ENCODE measurements around the gene FREY1.

Gene FREY1

DNA sequence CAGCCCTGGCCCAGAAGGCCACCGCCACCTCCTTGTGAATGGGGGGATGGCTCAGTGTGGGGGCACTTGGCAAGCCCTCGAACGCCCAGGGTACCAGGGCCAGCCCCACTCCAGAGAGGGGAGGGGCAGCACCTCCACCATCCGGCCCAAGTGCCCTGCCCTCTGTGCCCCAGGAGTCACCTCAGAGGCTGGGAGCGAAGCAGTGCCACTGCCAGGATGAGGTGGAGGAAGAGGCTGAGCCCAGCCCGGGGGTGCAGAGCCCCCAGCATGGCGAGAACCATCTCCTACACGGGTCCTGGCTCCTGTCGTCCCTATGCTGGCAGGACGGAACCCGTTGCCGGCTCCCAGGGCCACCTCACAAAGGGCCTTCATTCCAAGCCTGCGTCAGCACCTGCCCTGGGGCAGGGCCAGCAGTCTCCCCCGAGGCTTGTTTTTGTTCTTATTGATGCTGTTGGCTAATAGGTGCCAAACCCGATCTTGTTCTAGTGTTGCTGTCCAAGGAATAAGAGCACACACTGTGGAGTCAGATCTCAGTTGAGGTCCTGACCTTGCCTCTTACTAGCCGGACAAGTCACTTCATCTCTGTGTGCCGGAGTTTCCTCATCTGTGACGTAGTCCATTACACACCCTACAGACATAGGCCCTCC lies at the start of gene FREY1:
Gene FREY1, minus strand, starts transcription at position 307 of the 647 bp plus-strand sequence. Its CDS starts 26 bp downstream, at position 281.
- no peak for DNase-seq

GRCh38 chr11:45949992-45950407 lies 42.9 kb upstream of the FREY1 start:
- no peak for DNase-seq

DNA sequence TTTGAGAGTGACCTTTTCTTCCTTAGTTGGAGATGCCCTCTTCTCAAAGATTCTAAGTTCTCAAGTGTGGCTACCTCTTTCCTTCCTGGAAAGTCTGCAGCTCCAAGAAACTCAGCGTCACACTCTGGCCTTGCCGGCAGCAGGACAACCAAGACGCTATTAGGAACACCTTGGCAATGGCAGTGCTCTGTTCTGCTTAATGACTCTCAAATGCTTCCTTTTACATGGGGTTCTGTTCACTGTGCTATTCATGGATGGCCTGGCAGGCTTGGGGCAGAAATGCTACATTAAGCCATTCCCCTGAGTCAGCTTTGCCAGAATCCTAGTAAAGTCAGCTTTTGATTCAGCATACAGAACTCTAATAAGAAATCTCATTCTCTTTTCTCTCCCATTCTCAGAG lies 41.3 kb upstream of the FREY1 start:
- DNase-seq = no peak

GRCh38 chr11:45947885-45948284 lies 40.8 kb upstream of the FREY1 start:
- DNase-seq = no peak

- DNase-seq = no peak
These were observed 38.4 kb upstream of the FREY1 start for GRCh38 chr11:45945397-45945999.

DNA sequence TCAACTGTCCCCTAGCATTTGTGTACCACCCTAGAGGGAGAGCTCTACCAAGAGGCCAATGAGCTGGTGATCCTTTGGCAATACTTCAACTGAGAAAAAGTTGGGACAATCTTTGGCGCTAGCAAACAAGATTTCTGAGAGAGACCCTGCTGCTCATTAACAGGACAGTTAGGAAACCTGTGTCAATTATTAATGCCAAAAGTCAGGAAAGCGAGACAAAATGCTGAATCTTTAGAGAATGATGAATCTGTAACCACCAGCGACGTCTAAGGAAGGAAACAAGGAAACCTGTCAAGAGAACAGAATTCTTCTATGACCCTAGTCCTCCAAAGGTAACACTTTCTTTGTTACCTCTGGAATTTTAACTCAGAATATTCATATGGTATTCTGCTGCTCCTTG lies 35.3 kb upstream of the FREY1 start:
- DNase-seq = no peak

DNA sequence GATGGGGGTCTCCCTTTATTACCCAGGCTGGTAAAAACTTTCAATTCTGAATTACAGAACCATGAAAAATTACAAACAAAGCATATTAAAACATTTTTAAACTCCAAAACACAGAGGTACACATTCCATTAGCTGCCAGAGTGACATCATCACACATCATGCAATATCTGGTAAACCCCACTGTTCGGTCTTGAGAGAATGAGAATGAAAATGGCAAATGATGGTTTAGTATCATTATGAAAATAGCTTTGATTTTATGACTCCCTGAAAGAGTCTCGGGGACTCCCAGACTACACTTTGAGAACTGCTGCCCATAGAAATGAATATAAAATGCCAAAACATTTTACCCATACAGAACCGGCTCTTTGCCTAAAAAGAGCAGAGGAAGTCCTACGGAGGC lies 34.2 kb upstream of the FREY1 start:
- DNase-seq = no peak

GRCh38 chr11:45939836-45940235 lies 32.8 kb upstream of the FREY1 start:
- no peak for DNase-seq

- DNase-seq = no peak
These were observed 30.8 kb upstream of the FREY1 start for GRCh38 chr11:45937916-45938315.

DNA sequence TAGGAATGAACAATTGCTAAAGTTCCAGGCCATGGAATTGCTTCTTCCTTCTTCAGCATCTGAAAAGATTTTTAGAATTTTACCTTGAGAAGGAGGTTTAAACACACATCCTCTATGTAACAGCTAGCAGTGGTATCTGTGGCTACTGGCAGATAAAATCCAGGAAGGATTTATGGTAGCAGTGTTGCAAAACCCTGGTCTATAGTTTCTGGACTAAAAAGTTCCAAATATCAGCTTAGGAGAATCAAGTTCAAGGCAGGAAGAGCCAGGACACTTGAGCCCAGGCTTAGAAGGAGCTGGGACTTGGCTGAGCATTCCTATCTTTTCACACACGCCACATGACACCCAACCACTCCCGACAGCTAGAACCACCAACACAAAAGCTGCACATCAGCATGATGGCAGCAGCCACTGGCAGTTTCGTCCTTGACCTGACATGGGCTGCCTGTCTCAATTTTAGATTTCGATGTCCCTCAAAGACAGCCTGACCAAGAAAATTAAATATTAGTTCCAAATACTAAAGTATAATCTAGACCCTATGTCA lies 29.5 kb upstream of the FREY1 start:
- no peak for DNase-seq

- DNase-seq = peak; percentile 11
These were observed 28.4 kb upstream of the FREY1 start for GRCh38 chr11:45935349-45936064.

DNA sequence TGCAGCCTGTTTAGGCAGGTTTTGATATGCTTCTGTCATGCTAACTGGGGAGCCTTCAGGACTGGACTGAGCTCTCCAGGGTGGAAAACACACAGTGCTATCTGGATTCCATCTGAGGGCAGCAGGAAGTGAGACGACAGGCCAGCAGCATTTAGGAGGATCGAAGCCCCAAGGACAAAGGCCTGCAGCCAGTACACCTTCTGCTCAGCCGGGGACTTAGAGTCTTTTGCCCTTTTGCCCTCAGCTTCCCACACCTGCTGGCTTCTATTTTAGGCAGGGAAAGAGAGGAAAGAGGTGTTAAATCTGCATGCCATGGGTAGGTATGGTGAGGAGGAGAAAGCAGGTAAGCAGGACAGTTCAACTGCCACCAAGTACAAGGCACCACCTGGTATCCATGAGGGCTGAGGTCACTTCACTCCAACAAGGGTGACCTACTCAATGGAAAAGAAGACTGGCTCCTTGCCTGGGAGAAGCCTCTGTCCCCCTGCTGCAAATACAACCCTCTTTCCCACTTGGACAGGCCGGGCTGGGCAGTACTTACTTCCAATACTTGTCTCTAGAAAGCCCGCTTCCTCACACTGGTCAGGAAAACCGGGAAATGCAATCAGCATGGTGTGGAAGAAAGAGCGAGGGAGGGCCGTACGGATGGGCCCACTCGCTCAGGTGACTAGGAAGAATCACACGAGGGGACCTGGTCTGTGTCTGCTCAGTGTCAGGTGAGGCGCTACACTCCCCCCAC lies 27.7 kb upstream of the FREY1 start:
- DNase-seq = no peak

GRCh38 chr11:45933846-45934579 lies 26.9 kb upstream of the FREY1 start:
- peak; percentile 7 for DNase-seq

- DNase-seq = peak; percentile 15
These were observed 26.2 kb upstream of the FREY1 start for GRCh38 chr11:45933131-45933831.

DNA sequence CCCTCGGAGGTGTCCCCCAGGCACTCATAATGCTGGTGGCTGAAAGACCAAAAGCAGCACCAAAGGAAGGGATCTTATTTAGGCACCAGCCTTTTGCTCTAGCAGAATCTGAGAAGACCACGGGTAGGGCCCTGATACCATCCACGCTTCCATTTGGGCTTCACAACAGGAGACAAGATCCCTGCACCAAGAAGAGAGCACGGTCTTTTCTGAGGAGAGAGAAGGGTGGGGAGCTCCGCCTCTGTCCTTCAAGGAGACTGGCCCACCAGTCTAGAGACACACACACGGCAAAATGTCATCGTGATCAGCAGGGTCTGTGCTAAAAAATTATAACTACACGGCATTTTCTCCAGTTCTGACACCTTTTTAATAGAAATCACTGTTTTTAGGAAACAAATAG lies 25.1 kb upstream of the FREY1 start:
- no peak for DNase-seq

GRCh38 chr11:45931739-45932138 lies 24.7 kb upstream of the FREY1 start:
- DNase-seq = no peak

GRCh38 chr11:45930951-45931570 lies 24.0 kb upstream of the FREY1 start:
- DNase-seq = peak; percentile 12

DNA sequence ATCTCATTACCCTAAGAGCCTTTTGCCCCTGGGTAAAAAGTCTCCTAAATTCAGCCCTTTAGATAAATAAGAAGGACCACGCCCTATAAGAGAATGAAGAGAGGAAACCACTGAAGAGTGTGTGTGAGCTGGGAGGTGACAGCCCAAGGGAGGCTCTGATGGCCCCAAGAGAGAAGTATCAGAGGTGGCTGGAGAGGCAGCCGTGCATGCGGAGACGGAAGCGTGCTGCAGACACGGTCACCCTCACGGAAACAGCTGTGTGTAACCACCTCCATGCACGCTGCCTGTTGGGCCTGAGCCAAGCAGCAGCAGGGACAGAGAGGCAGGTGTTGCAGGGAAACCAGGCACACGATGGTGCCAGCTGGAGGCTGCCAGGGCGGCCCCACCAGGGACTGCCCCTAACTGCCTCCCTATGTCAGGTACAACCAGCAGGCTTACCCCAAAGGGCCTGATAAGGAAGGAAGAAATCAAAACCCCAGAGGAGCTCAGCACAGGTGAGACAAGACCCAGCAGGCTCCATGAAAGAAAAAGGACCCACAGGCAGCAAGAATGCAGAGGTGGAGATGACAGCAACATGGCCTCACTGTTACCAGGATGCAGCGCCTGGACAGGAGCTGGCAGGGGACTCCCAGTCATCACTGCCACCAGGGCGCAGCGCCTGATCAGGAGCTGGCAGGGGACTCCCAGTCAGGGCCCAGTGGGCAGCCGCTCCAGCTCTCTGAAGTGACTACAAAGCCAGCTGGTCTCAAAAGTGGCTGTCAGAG lies 23.1 kb upstream of the FREY1 start:
- DNase-seq = peak; percentile 21

DNA sequence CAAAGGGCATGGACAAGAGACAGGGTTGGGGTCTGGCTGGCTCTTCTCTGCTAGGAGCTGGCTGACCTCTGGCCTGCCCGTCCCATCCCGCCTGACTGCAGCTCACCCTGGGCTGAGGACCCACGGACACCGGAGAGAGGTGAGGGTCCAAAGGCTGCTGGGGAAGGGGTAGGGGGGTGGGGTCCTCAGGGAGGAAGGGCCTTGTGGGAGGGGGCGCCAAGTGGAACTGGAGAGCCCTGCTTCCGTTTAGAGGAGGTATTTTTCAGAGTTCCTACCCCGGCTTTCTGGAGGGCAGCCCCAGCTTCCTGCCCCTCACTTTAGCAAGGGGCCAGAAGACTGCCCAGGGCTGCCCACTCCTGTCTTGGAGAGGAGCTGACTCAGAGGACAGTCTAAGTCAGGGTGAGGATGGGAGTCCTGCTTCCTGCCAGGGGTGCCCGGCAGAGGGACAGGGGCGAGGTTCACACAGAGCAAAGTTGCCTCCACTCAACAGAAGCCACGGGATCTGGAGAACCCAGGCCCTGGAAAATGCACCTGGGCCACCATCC lies 22.5 kb upstream of the FREY1 start:
- DNase-seq = peak; percentile 5

DNA sequence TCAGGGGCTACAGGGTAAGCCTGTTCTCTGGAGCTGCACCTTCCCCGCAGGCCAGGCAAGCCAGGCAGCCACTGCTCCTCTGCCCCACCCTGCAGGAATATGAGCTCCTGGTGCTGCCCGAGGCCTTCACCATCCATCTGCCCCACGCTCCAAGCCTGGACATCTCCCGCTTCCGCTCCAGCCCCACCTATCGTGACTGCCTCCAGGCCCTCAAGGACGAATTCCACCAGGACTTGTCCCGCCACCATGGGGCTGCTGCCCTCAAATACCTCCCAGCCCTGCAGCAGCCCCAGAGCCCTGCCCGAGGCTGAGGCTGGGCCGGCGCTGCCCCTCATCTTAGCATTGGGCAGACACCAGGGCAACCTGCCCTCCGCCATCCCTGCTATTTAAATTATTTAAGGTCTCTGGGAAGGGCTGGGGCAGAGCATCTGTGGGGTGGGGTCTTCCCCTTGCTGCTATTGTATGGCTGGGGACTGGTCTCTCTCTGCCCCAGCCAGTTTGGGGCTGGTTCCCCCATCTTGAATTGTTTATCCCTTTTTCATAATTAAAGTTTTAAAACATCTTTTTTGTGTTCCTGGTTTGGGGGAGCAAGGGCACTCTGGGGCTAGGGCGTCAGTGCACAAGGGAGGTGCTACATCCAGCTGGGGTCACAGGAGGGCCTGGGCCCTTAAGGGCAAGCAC lies 21.6 kb upstream of the FREY1 start:
- DNase-seq = peak; percentile 12

All from right hindlimb (tissue), 1 donor.